ENCODE results near the gene ZNF816.
A peak's percentile ranks its signal among the peaks of the same experiment; 100 is the strongest.
"Not testable (repeated sequence)": the region's sequence is repeated elsewhere in the genome, so short reads cannot be mapped to it uniquely, and the experiment has no call there.

Gene ZNF816

DNA sequence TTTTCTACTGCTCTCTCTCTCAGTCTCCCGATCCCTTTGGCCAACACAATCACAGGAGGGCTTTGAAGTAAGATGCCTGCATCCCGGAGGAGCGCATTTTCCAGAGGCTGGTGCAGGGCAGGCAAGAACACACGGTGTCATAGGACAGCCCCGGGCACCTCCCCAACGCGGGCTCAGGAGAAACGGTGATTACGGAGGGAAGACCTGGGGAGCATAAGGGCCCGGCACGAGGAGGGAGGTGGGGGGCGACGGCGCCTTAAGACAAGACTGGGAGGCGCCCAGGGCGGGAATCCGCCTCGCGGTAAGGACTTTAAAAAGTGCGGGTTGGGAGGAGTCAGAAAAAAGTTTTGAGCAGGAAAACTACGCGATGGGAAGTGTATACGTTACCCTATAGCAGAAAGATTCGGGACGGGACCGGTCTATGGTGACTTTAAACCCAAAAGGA lies 20.7 kb downstream of the ZNF816 start:
- Histone ChIP-seq H3K9ac (ENCODE audit: insufficient read length, low read depth) (peak overlapping the region; percentile 80), H3K9me3 (ENCODE audit: insufficient read depth, low read length) (no peaks in the 10 kb centered on the region), H3K36me3 (ENCODE audit: insufficient read depth, insufficient read length, low read length) (peaks cover 9% of the 10 kb centered on the region), H3K27me3 (ENCODE audit: insufficient read depth, insufficient read length) (no peaks in the 10 kb centered on the region), H3K4me3 (ENCODE audit: insufficient read length, low read depth) (peak overlapping the region; percentile 59), H3K4me1 (ENCODE audit: insufficient read depth, insufficient read length) (no peaks in the 10 kb centered on the region)
- DNase-seq (ENCODE audit: low read depth, low spot score): no peak
- TF ChIP-seq ZNF274 (IDR thresholded peaks at IDR 0.05; ENCODE audit: low read depth, low read length) (no peak), SUZ12 (IDR thresholded peaks at IDR 0.05; ENCODE audit: extremely low read depth, insufficient read depth, insufficient read length) (no peak), YY1 (IDR thresholded peaks at IDR 0.05; ENCODE audit: insufficient read depth, insufficient read length) (no peak)

DNA sequence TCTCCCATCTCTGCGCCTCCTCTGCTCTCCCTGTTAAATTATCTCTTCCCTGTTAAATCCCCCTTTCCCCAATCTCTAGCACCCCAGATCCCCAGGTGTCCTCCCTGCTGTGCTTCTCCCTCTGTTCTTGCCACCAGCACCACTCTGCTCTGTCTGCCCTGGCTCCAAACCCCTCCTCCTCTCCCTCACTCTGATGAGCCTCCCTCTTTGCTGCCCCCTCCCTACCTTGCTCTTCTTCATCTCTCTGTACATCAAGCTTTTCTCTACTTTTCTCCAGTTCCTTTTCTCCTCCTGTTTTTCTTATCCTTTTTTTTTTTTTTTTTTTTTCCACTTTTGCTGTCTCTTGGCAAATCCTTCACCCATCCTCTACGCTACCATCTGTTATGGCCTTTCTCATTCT lies 21.2 kb downstream of the ZNF816 start:
- not testable (repeated sequence) for DNase-seq (ENCODE audit: low read depth, low spot score); H3K4me1 ChIP-seq (ENCODE audit: insufficient read depth, insufficient read length); H3K27me3 ChIP-seq (ENCODE audit: insufficient read depth, insufficient read length); H3K9me3 ChIP-seq (ENCODE audit: insufficient read depth, low read length)
- H3K36me3 ChIP-seq (ENCODE audit: insufficient read depth, insufficient read length, low read length): peaks cover 12% of the 10 kb centered on the region
- peak overlapping the region; percentile 80 for H3K9ac ChIP-seq (ENCODE audit: insufficient read length, low read depth)
- H3K4me3 ChIP-seq (ENCODE audit: insufficient read length, low read depth): peak overlapping the region; percentile 59

DNA sequence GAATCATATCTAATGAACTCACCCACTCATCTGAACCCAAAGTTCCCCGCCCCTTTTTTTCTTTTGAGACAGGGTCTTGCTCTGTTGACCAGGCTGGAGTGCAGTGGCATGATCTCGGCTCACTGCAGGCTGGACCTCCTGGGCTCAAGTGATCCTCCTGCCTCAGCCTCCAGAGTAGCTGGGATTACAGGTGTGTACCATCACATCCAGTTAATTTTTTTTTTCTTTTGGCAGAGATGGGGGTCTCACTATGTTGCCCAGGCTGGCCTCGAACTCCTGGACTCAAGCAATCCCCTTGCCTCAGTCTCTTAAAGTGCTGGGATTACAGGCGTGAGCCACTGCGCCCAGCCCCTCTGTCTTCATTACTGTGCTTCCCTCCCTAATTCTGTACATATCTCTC lies 21.8 kb downstream of the ZNF816 start:
- DNase-seq (ENCODE audit: low read depth, low spot score); H3K4me3 ChIP-seq (ENCODE audit: insufficient read length, low read depth); H3K4me1 ChIP-seq (ENCODE audit: insufficient read depth, insufficient read length); H3K9me3 ChIP-seq (ENCODE audit: insufficient read depth, low read length); H3K27me3 ChIP-seq (ENCODE audit: insufficient read depth, insufficient read length); H3K9ac ChIP-seq (ENCODE audit: insufficient read length, low read depth): not testable (repeated sequence)
- peaks cover 12% of the 10 kb centered on the region for H3K36me3 ChIP-seq (ENCODE audit: insufficient read depth, insufficient read length, low read length)

DNA sequence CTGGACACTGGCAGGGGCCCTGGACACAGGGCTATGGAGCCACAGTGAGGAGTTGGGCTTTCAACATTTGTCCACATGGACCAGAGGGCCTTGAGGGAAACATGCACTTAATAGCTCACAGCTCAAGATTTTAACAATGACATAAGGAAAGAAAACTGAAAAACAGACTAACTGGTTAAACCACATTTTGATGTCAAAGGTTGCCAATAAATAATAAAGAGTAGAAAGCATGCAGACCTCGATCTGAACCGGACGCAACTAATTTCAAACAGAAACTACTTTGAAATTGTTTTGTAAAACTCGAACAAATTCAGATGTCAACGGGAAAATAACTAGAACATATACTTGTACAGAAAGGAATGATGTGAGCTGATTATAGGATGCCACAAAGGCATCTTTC lies 23.9 kb downstream of the ZNF816 start:
- Histone ChIP-seq H3K9ac (ENCODE audit: insufficient read length, low read depth) (no peak overlapping the region), H3K36me3 (ENCODE audit: insufficient read depth, insufficient read length, low read length) (peaks cover 18% of the 10 kb centered on the region), H3K4me3 (ENCODE audit: insufficient read length, low read depth) (no peak overlapping the region), H3K9me3 (ENCODE audit: insufficient read depth, low read length) (no peaks in the 10 kb centered on the region), H3K27me3 (ENCODE audit: insufficient read depth, insufficient read length) (no peaks in the 10 kb centered on the region), H3K4me1 (ENCODE audit: insufficient read depth, insufficient read length) (no peaks in the 10 kb centered on the region)
- DNase-seq (ENCODE audit: low read depth, low spot score): no peak
- TF ChIP-seq SUZ12 (IDR thresholded peaks at IDR 0.05; ENCODE audit: extremely low read depth, insufficient read depth, insufficient read length) (no peak), ZNF274 (IDR thresholded peaks at IDR 0.05; ENCODE audit: low read depth, low read length) (no peak), YY1 (IDR thresholded peaks at IDR 0.05; ENCODE audit: insufficient read depth, insufficient read length) (no peak)

DNA sequence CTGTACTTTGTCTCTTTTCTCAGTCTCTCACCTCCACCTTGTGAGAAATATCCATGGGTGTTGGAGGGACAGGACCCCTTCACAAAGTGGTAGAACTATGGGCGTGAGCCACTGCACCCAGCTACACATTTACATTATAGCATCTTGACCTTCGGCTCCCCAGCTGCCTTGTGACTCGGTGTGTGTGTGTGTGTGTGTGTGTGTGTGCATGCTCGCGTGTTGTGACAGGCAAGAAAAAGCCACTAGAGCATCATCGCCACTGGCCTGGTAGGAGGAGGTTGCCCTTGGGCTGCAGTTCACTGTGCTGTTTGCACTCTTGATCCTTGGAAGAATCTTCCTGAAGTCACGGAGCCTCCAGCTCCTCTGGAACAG lies 25.7 kb downstream of the ZNF816 start:
- H3K9me3 ChIP-seq (ENCODE audit: insufficient read depth, low read length): no peaks in the 10 kb centered on the region
- no peak overlapping the region for H3K9ac ChIP-seq (ENCODE audit: insufficient read length, low read depth)
- no peaks in the 10 kb centered on the region for H3K4me1 ChIP-seq (ENCODE audit: insufficient read depth, insufficient read length)
- peaks cover 18% of the 10 kb centered on the region for H3K36me3 ChIP-seq (ENCODE audit: insufficient read depth, insufficient read length, low read length)
- no peaks in the 10 kb centered on the region for H3K27me3 ChIP-seq (ENCODE audit: insufficient read depth, insufficient read length)
- no peak for DNase-seq (ENCODE audit: low read depth, low spot score)
- H3K4me3 ChIP-seq (ENCODE audit: insufficient read length, low read depth): no peak overlapping the region
- TF ChIP-seq SUZ12 (IDR thresholded peaks at IDR 0.05; ENCODE audit: extremely low read depth, insufficient read depth, insufficient read length): no peak
- no peak for TF ChIP-seq YY1 (IDR thresholded peaks at IDR 0.05; ENCODE audit: insufficient read depth, insufficient read length)
- TF ChIP-seq ZNF274 (IDR thresholded peaks at IDR 0.05; ENCODE audit: low read depth, low read length): no peak

DNA sequence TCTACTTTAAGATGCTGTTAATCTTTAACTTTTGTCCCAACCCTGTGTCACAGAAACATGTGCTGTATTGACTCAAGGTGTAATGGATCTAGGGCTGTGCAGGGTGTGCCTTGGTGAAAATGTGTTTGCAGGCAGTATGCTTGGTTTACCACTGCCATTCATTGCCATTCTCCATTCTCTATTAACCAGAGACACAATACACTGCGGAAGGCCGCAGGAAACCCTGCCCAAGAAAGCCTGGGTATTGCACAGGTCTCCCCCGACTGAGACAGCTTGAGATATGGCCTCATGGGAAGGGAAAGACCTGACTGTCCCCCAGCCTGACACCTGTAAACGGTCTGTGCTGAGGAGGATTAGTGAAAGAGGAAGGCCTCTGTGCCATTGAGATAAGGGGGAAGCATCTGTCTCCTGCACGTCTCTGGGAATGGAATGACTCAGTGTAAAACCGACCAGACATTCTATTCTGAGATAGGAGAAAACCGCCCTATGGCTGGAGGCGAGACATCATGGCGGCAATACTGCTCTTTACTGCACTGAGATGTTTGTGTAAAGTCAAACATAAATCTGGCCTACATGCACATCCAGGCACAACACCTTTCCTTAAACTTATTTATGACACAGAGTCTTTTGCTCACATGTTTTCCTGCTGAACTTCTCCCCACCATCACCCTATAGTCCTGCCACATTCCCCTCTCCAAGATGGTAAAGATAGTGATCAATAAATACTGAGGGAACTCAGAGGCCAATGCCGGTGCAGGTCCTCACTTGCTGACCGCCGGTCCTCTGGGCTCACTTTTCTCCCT lies 26.3 kb downstream of the ZNF816 start:
- H3K9ac ChIP-seq (ENCODE audit: insufficient read length, low read depth): no peak overlapping the region
- H3K36me3 ChIP-seq (ENCODE audit: insufficient read depth, insufficient read length, low read length): peaks cover 18% of the 10 kb centered on the region
- no peaks in the 10 kb centered on the region for H3K27me3 ChIP-seq (ENCODE audit: insufficient read depth, insufficient read length)
- TF ChIP-seq ZNF274 (IDR thresholded peaks at IDR 0.05; ENCODE audit: low read depth, low read length): no peak
- TF ChIP-seq SUZ12 (IDR thresholded peaks at IDR 0.05; ENCODE audit: extremely low read depth, insufficient read depth, insufficient read length): no peak
- no peaks in the 10 kb centered on the region for H3K9me3 ChIP-seq (ENCODE audit: insufficient read depth, low read length)
- no peaks in the 10 kb centered on the region for H3K4me1 ChIP-seq (ENCODE audit: insufficient read depth, insufficient read length)
- H3K4me3 ChIP-seq (ENCODE audit: insufficient read length, low read depth): no peak overlapping the region
- no peak for DNase-seq (ENCODE audit: low read depth, low spot score)

DNA sequence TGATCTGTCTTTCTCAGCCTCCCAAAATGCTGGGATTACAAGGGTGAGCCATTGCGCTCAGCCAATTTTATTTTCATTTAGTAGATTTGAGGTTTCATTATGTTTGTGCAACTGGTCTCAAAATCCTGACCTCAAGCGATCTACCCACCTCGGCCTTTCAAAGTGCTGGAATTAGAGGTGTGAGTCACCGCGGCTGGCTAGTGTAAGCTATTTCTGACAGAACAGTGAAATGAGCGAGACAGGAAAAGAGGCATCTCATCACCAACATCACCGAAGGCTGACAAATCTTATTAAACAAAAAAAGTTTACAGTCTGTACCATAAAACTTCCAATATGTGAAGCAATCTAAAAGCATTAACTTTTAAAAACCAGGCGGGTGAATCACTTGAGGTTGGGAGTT lies 27.2 kb downstream of the ZNF816 start:
- no peaks in the 10 kb centered on the region for H3K9me3 ChIP-seq (ENCODE audit: insufficient read depth, low read length)
- TF ChIP-seq ZNF274 (IDR thresholded peaks at IDR 0.05; ENCODE audit: low read depth, low read length): no peak
- no peak for TF ChIP-seq YY1 (IDR thresholded peaks at IDR 0.05; ENCODE audit: insufficient read depth, insufficient read length)
- TF ChIP-seq SUZ12 (IDR thresholded peaks at IDR 0.05; ENCODE audit: extremely low read depth, insufficient read depth, insufficient read length): no peak
- H3K9ac ChIP-seq (ENCODE audit: insufficient read length, low read depth): no peak overlapping the region
- no peak for DNase-seq (ENCODE audit: low read depth, low spot score)
- no peak overlapping the region for H3K4me3 ChIP-seq (ENCODE audit: insufficient read length, low read depth)
- H3K27me3 ChIP-seq (ENCODE audit: insufficient read depth, insufficient read length): no peaks in the 10 kb centered on the region
- peaks cover 18% of the 10 kb centered on the region for H3K36me3 ChIP-seq (ENCODE audit: insufficient read depth, insufficient read length, low read length)
- no peaks in the 10 kb centered on the region for H3K4me1 ChIP-seq (ENCODE audit: insufficient read depth, insufficient read length)

DNA sequence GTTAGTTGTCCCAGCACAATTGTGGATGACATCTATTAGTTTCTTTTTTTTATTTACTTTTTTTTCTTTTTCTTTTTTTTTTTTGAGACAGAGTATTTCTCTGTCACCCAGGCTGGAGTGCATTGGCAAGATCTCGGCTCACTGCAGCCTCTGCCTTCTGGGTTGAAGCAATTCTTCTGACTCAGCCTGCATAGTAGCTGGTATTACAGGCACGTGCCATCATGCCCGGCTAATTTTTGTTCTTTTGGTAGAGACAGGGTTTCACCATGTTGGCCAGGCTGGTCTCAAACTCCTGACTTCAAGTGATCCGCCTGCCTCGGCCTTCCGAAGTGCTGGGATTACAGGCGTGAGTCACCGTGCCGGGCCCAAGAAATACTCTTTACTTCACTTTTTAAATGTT lies 38.0 kb downstream of the ZNF816 start:
- H3K4me1 ChIP-seq (ENCODE audit: insufficient read depth, insufficient read length); DNase-seq (ENCODE audit: low read depth, low spot score); H3K9me3 ChIP-seq (ENCODE audit: insufficient read depth, low read length); H3K9ac ChIP-seq (ENCODE audit: insufficient read length, low read depth); H3K4me3 ChIP-seq (ENCODE audit: insufficient read length, low read depth); H3K27me3 ChIP-seq (ENCODE audit: insufficient read depth, insufficient read length): not testable (repeated sequence)
- H3K36me3 ChIP-seq (ENCODE audit: insufficient read depth, insufficient read length, low read length): peaks cover 18% of the 10 kb centered on the region
